Measurements from ENCODE around the gene OBSCN. TPM values are rescaled to one million over a fixed set of nuclear protein-coding genes. Genes with fewer than 3 reads are reported as not detected.

Gene OBSCN
- total and polyA plus RNA-seq, 2 donors (not counting 3 experiments of a cell fraction or from before 2014, with no cell fraction given): 1.5 to 2.9 TPM

DNA sequence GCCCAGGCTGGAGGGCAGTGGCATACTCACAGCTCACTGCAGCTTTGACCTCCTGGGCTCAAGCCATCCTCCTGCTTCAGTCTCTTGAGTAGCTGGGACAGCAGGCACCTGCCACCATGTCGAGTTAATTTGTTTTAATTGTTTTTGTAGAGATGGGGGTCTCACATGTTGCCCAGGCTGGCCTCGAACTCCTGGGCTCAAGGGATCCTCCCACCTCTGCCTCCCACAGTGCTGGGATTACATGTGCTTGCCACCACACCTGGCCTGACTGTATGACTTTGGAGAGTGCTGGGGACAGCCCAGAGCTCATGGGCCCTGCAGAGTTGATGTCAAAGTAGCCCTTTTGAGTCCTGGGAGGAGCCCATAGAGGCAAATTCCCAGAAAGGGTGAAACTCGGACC, 1.8 kb downstream of the OBSCN start:
- intact Hi-C loops (cut with micrococcal nuclease): loop anchor here (10.0 kb wide), 1 partner anchor 215 kb away; no protein-coding TSS in a partner anchor
- no peaks in the 10 kb centered on the region for H3K9me1 ChIP-seq (replicated peaks; ENCODE audit: control insufficient read depth, extremely low read depth, insufficient read depth, low read length)
- dilution Hi-C loops (cut with MboI; ENCODE audit: extremely low pct_ligation_motif_present, low sequenced_read_pairs): no loop called here

DNA sequence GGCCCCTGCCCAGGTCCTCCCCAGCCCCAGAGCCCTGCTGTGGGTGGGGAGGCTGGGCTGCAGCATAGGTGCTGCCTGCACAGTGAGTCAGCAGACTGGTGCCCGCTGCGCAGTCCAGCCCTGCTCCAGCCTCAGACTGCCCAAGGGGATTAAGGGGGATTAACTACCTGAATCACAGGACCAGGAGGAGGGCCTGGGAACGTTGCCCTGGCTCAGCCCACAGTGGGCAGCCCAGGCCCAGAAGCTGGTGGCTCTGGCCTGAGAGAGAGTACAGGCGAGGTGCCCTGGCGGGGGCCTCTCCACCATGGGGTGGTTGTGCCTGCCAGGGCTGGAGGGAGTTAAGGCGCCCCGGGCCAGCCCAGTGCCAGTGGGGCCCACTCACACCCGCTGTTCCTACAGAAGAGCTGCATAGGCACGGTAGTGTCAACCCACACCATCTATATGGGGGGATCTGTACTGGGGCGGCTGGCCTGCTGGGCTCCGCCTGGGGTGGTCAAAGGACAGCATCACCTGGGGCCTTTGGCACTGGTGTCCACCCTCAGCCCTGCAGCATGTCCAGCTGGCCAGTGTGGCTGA, 2.3 kb downstream of the OBSCN start:
- H3K9me1 ChIP-seq (replicated peaks; ENCODE audit: control insufficient read depth, extremely low read depth, insufficient read depth, low read length): no peaks in the 10 kb centered on the region
- no TSS peak for BruUV-seq (replicated peaks)
- no peak overlapping the region for H3K27ac ChIP-seq (ENCODE audit: insufficient read depth, low read depth, low read length)
- dilution Hi-C loops (cut with MboI; ENCODE audit: extremely low pct_ligation_motif_present, low sequenced_read_pairs) (no loop called here), intact Hi-C loops (cut with micrococcal nuclease) (loop anchor here (10.0 kb wide), 1 partner anchor 215 kb away; no protein-coding TSS in a partner anchor)
- no peaks in the 10 kb centered on the region for H3K4me1 ChIP-seq (ENCODE audit: control insufficient read depth, extremely low read depth, insufficient read depth, low read length)
- peaks cover 4 to 16% of the 10 kb centered on the region in 2 experiments for H3K27me3 ChIP-seq (ENCODE audit: control insufficient read depth in 2 of 2, insufficient read depth in 2 of 2, low read length in 2 of 2)
- H3K4me3 ChIP-seq (replicated peaks in 1 of 3; ENCODE audit: insufficient read depth in 1 of 3, low read depth in 1 of 3, low read length in 3 of 3): no peak overlapping the region
- H3K36me3 ChIP-seq (ENCODE audit: control insufficient read depth in 2 of 2, extremely low read depth in 1 of 2, insufficient read depth in 2 of 2, low read length in 2 of 2): no peaks in the 10 kb centered on the region
- ChIA-PET POLR2A (no interaction called here), CTCF (interaction anchor here (0.6 to 1.2 kb wide), 2 partner anchors 27 to 211 kb away, joined by 3 read pairs; no protein-coding TSS in a partner anchor)
- no peaks in the 10 kb centered on the region for H4K20me1 ChIP-seq (replicated peaks; ENCODE audit: control insufficient read depth, extremely low read depth, insufficient read depth, low read length)
- TF ChIP-seq MAX (IDR thresholded peaks at IDR 0.05; ENCODE audit: insufficient read depth, insufficient read length) (no peak), POLR2A (IDR thresholded peaks at IDR 0.05; ENCODE audit: low read depth, low read length) (no peak), GATA2 (IDR thresholded peaks at IDR 0.05; ENCODE audit: insufficient read depth, insufficient read length, low read depth, low read length) (no peak), EZH2 (IDR thresholded peaks at IDR 0.05; ENCODE audit: borderline replicate concordance, low read depth, low read length, severe bottlenecking) (no peak), FOS (IDR thresholded peaks at IDR 0.05; ENCODE audit: borderline replicate concordance, insufficient read depth, low read length) (no peak), MYC (IDR thresholded peaks at IDR 0.05; ENCODE audit: low read depth, low read length) (no peak)
- TF ChIP-seq, protein P1, sequence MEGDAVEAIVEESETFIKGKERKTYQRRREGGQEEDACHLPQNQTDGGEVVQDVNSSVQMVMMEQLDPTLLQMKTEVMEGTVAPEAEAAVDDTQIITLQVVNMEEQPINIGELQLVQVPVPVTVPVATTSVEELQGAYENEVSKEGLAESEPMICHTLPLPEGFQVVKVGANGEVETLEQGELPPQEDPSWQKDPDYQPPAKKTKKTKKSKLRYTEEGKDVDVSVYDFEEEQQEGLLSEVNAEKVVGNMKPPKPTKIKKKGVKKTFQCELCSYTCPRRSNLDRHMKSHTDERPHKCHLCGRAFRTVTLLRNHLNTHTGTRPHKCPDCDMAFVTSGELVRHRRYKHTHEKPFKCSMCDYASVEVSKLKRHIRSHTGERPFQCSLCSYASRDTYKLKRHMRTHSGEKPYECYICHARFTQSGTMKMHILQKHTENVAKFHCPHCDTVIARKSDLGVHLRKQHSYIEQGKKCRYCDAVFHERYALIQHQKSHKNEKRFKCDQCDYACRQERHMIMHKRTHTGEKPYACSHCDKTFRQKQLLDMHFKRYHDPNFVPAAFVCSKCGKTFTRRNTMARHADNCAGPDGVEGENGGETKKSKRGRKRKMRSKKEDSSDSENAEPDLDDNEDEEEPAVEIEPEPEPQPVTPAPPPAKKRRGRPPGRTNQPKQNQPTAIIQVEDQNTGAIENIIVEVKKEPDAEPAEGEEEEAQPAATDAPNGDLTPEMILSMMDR (IDR thresholded peaks at IDR 0.05; ENCODE audit: extremely low read depth in 1 of 2, insufficient read depth in 1 of 2, low read depth in 1 of 2, low read length in 2 of 2): no peak
- no peak overlapping the region for H3K9ac ChIP-seq (replicated peaks; ENCODE audit: extremely low read depth, insufficient read depth, low read length)
- H2AFZ ChIP-seq (ENCODE audit: low read depth, low read length): no peak overlapping the region
- FAIRE-seq (no peak), DNase-seq (ENCODE audit: low read depth, low spot score) (no peak)
- H3K79me2 ChIP-seq (ENCODE audit: control insufficient read depth, insufficient read depth, low read length): no peaks in the 10 kb centered on the region
- no peak overlapping the region for H3K4me2 ChIP-seq (ENCODE audit: insufficient read depth, low read length)
- H3K9me3 ChIP-seq (replicated peaks; ENCODE audit: control insufficient read depth, insufficient read depth, low read length): no peaks in the 10 kb centered on the region

More for the DNA sequence above, 1.8 kb downstream of the OBSCN start:
- H2AFZ ChIP-seq (ENCODE audit: low read depth, low read length): no peak overlapping the region
- H3K36me3 ChIP-seq (ENCODE audit: control insufficient read depth in 2 of 2, extremely low read depth in 1 of 2, insufficient read depth in 2 of 2, low read length in 2 of 2): no peaks in the 10 kb centered on the region
- H3K79me2 ChIP-seq (ENCODE audit: control insufficient read depth, insufficient read depth, low read length): no peaks in the 10 kb centered on the region
- H3K27me3 ChIP-seq (ENCODE audit: control insufficient read depth in 2 of 2, insufficient read depth in 2 of 2, low read length in 2 of 2): peaks cover 4 to 16% of the 10 kb centered on the region in 2 experiments
- no peak for TF ChIP-seq MAX (IDR thresholded peaks at IDR 0.05; ENCODE audit: insufficient read depth, insufficient read length)
- TF ChIP-seq JUN (IDR thresholded peaks at IDR 0.05; ENCODE audit: borderline replicate concordance, insufficient read depth, insufficient read length, low read depth): no peak
- TF ChIP-seq EZH2 (IDR thresholded peaks at IDR 0.05; ENCODE audit: borderline replicate concordance, low read depth, low read length, severe bottlenecking): no peak
- no peak for TF ChIP-seq GATA2 (IDR thresholded peaks at IDR 0.05; ENCODE audit: insufficient read depth, insufficient read length, low read depth, low read length)
- TF ChIP-seq FOS (IDR thresholded peaks at IDR 0.05; ENCODE audit: borderline replicate concordance, insufficient read depth, low read length): no peak
- TF ChIP-seq POLR2AphosphoS5 (IDR thresholded peaks at IDR 0.05; ENCODE audit: insufficient read depth, low read depth, low read length): no peak
- no peak for TF ChIP-seq POLR2A (IDR thresholded peaks at IDR 0.05; ENCODE audit: low read depth, low read length)
- FAIRE-seq (no peak), DNase-seq (ENCODE audit: low read depth, low spot score) (no peak)
- no peak overlapping the region for H3K27ac ChIP-seq (ENCODE audit: insufficient read depth, low read depth, low read length)
- H3K4me3 ChIP-seq (replicated peaks in 1 of 3; ENCODE audit: insufficient read depth in 1 of 3, low read depth in 1 of 3, low read length in 3 of 3): no peak overlapping the region
- CTCF ChIA-PET: no interaction called here
- no peaks in the 10 kb centered on the region for H4K20me1 ChIP-seq (replicated peaks; ENCODE audit: control insufficient read depth, extremely low read depth, insufficient read depth, low read length)
- no peak overlapping the region for H3K4me2 ChIP-seq (ENCODE audit: insufficient read depth, low read length)
- no TSS peak for BruUV-seq (replicated peaks)
- POLR2A ChIA-PET: no interaction called here
- no peak overlapping the region for H3K9ac ChIP-seq (replicated peaks; ENCODE audit: extremely low read depth, insufficient read depth, low read length)
- H3K4me1 ChIP-seq (ENCODE audit: control insufficient read depth, extremely low read depth, insufficient read depth, low read length): no peaks in the 10 kb centered on the region
- H3K9me3 ChIP-seq (replicated peaks; ENCODE audit: control insufficient read depth, insufficient read depth, low read length): no peaks in the 10 kb centered on the region
